GM21447 (cell line): Measurements from ENCODE around the gene SPIB.
"Not testable (repeated sequence)": the region's sequence is repeated elsewhere in the genome, so short reads cannot be mapped to it uniquely, and the experiment has no call there.

Experiments
- ATAC-seq: cut with Tn5 transposase; IDR thresholded peaks from one replicate; pipeline ENCODE4 v1.9.1; 2021; ENCODE audit not compliant: unreplicated experiment

SPIB gene

GRCh38 chr19:50465000-50465399, 46.3 kb downstream of the SPIB start:
- ATAC-seq, result no peak

GRCh38 chr19:50465986-50466705, 47.4 kb downstream of the SPIB start:
- no peak for ATAC-seq

- no peak for ATAC-seq
Measured at GRCh38 chr19:50466706-50467039, 47.9 kb downstream of the SPIB start.

GRCh38 chr19:50467566-50467965, 48.8 kb downstream of the SPIB start:
- ATAC-seq, result no peak

GRCh38 chr19:50468818-50469217, 50.1 kb downstream of the SPIB start:
- no peak for ATAC-seq

- ATAC-seq, result not testable (repeated sequence)
Measured at GRCh38 chr19:50473336-50473735, 54.6 kb downstream of the SPIB start.

- ATAC-seq, result no peak
Measured at GRCh38 chr19:50475101-50475568, 56.4 kb downstream of the SPIB start.

- no peak for ATAC-seq
Measured at GRCh38 chr19:50475736-50476223, 57.0 kb downstream of the SPIB start.

- ATAC-seq, result peak; percentile 65
Measured at GRCh38 chr19:50476224-50476906, 57.6 kb downstream of the SPIB start, which contains the start of the genes EMC10 and GARIN5A. TSS of gene EMC10 (plus strand) at chr19:50476507. CDS start at chr19:50476545, 38 bp downstream. TSS of gene GARIN5A (minus strand) at chr19:50476848. CDS start at chr19:50476388, 460 bp downstream.

GRCh38 chr19:50476907-50477238, 58.1 kb downstream of the SPIB start:
- no peak for ATAC-seq

GRCh38 chr19:50477751-50478515, 59.2 kb downstream of the SPIB start:
- ATAC-seq, result no peak

- no peak for ATAC-seq
Measured at GRCh38 chr19:50478901-50479715, 60.4 kb downstream of the SPIB start.

- ATAC-seq, result no peak
Measured at GRCh38 chr19:50479761-50480251, 61.1 kb downstream of the SPIB start.

GRCh38 chr19:50480281-50481111, 61.8 kb downstream of the SPIB start:
- no peak for ATAC-seq
